Loucy (cell line): ENCODE measurements around the gene PANK4.
"Not testable (repeated sequence)": the region's sequence is repeated elsewhere in the genome, so short reads cannot be mapped to it uniquely, and the experiment has no call there.

Experiments used
- CTCF ChIP-seq: fragments of 200-600 bp; sonication (generic); conservative IDR thresholded peaks from 2 replicates; pipeline ENCODE4 v1.5.1; 2014; ENCODE audit warnings: mild to moderate bottlenecking, antibody characterized with exemption, low read length
- EZH2phosphoT487 ChIP-seq: fragments of 200-600 bp; IDR thresholded peaks from 2 replicates; pipeline ENCODE4 v1.6.1; 2018; ENCODE audit warnings: antibody characterized with exemption, mild to moderate bottlenecking, moderate library complexity, borderline replicate concordance

- TF ChIP-seq CTCF, EZH2phosphoT487: not testable (repeated sequence)
Measured at GRCh38 chr1:2459102-2459753, 67.2 kb downstream of the PANK4 start.
